SK-N-SH treated with all-trans-retinoic acid at 6 μM for 48 hours (cell line): ENCODE results near the gene ZBED4.

Source experiments
- ATAC-seq: fragments of 200-7000 bp; cut with Tn5 transposase; 3 replicates; pipeline ENCODE4 v1.9.1; 2020; ENCODE audit warnings: mild to moderate bottlenecking, moderate library complexity
- ARNTL ChIP-seq: fragments of 450-650 bp; formaldehyde crosslinking; IDR thresholded peaks from 2 replicates; pipeline ENCODE4 v1.5.0; 2020; ENCODE audit warnings: low read depth, mild to moderate bottlenecking, moderate library complexity, borderline replicate concordance
- CREB5 ChIP-seq: fragments of 250-450 bp; sonication (Bioruptor Pico); IDR thresholded peaks from 2 replicates; pipeline ENCODE4 v1.5.1; 2020; ENCODE audit warnings: low read depth, mild to moderate bottlenecking, moderate library complexity
- CSDC2 ChIP-seq: fragments of 250-450 bp; sonication (Bioruptor Pico); IDR thresholded peaks from 2 replicates; pipeline ENCODE4 v1.5.0; 2020; ENCODE audit warnings: mild to moderate bottlenecking, moderate library complexity
- CSRNP3 ChIP-seq: fragments of 250-450 bp; sonication (Bioruptor Pico); IDR thresholded peaks from 2 replicates; pipeline ENCODE4 v1.5.1; 2021; ENCODE audit warnings: mild to moderate bottlenecking, moderate library complexity
- ESRRG ChIP-seq: fragments of 250-450 bp; sonication (Bioruptor Pico); IDR thresholded peaks from 2 replicates; pipeline ENCODE4 v1.6.1; 2021; ENCODE audit warnings: mild to moderate bottlenecking
- ISL1 ChIP-seq: fragments of 250-450 bp; sonication (Bioruptor Pico); IDR thresholded peaks from 2 replicates; pipeline ENCODE4 v2.1.2; 2022; ENCODE audit warnings: mild to moderate bottlenecking, moderate library complexity
- OSR1 ChIP-seq: fragments of 250-450 bp; sonication (Bioruptor Pico); IDR thresholded peaks from 2 replicates; pipeline ENCODE4 v1.8.0; 2022; ENCODE audit warnings: moderate library complexity, mild to moderate bottlenecking, inconsistent platforms
- PPARA ChIP-seq: fragments of 250-450 bp; sonication (Bioruptor Pico); IDR thresholded peaks from 2 replicates; pipeline ENCODE4 v1.5.0; 2020; ENCODE audit warnings: mild to moderate bottlenecking, borderline replicate concordance
- RARB ChIP-seq: fragments of 250-450 bp; sonication (Bioruptor Pico); IDR thresholded peaks from 2 replicates; pipeline ENCODE4 v1.8.0; 2021; ENCODE audit warnings: mild to moderate bottlenecking, moderate library complexity
- SNAI2 ChIP-seq: fragments of 250-450 bp; sonication (Bioruptor Pico); IDR thresholded peaks from 2 replicates; pipeline ENCODE4 v1.5.0; 2020; ENCODE audit warnings: mild to moderate bottlenecking, moderate library complexity
- TCF4 ChIP-seq: fragments of 250-450 bp; sonication (Bioruptor Pico); IDR thresholded peaks from 2 replicates; pipeline ENCODE4 v1.8.0; 2021; ENCODE audit warnings: mild to moderate bottlenecking, moderate library complexity, borderline replicate concordance
- TOX ChIP-seq: fragments of 250-450 bp; sonication (Bioruptor Pico); IDR thresholded peaks from 2 replicates; pipeline ENCODE4 v1.8.0; 2021; ENCODE audit warnings: mild to moderate bottlenecking, moderate library complexity, borderline replicate concordance
- ZC3H10 ChIP-seq: fragments of 250-450 bp; sonication (Bioruptor Pico); IDR thresholded peaks from 2 replicates; pipeline ENCODE4 v1.5.1; 2021; ENCODE audit warnings: mild to moderate bottlenecking, moderate library complexity
- ZFP3 ChIP-seq: fragments of 250-450 bp; sonication (Bioruptor Pico); IDR thresholded peaks from 2 replicates; pipeline ENCODE4 v1.5.0; 2020; ENCODE audit warnings: mild to moderate bottlenecking, moderate library complexity
- ZFP30 ChIP-seq: fragments of 450-650 bp; formaldehyde crosslinking; IDR thresholded peaks from 2 replicates; pipeline ENCODE4 v1.5.0; 2022; ENCODE audit warnings: mild to moderate bottlenecking, moderate library complexity
- ZNF565 ChIP-seq: fragments of 450-650 bp; formaldehyde crosslinking; conservative IDR thresholded peaks from 2 replicates; pipeline ENCODE4 v1.5.0; 2020; ENCODE audit warnings: low read depth, mild to moderate bottlenecking, moderate library complexity
- ZNF8 ChIP-seq: fragments of 450-650 bp; formaldehyde crosslinking; IDR thresholded peaks from 2 replicates; pipeline ENCODE4 v1.5.0; 2020; ENCODE audit warnings: mild to moderate bottlenecking, moderate library complexity
- TF ChIP-seq, protein P1 (sequence below): fragments of 250-450 bp; sonication (Bioruptor Pico); IDR thresholded peaks from 2 replicates; pipeline ENCODE4 v1.8.0; 2020; ENCODE audit warnings: mild to moderate bottlenecking, moderate library complexity, borderline replicate concordance

The ZBED4 gene

GRCh38 chr22:49896201-49896600, 42.6 kb downstream of the ZBED4 start:
- no peak for TF ChIP-seq CREB5 (CRISPR knock-in tag)
- ATAC-seq: no peak

DNA sequence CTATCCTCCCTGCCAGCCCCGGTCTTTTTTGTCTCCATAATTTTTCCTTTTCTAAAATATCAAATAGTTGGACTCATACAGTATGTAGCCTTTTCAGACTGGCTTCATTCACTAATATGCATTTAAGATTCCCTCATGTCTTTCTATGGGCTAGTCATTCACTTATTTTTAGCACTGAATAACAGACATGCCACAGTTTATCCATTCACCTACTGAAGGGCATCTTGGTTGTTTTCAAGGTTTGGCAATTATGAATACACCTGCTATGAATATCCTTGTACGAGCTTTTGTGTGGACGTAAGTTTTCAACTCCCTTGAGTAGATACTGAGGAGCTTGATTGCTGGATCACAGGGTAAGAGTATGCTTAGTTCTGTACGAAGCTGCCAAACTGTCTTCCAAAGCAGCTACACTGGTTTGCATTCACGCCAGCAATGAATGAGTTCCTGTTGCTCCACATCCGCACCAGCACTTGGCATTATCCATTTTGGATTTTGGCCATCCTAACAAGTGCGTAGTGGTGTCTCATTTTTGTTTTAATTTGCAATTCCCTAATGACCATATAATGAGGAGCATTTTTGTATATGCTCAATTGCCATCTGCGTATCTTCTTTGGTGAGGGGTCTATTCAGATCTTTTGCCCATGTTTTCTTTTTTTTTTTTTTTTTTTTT, 43.5 kb downstream of the ZBED4 start:
- TF ChIP-seq TOX (CRISPR knock-in tag) (no peak), CSRNP3 (CRISPR knock-in tag) (no peak), ARNTL (no peak), ESRRG (CRISPR knock-in tag) (no peak), OSR1 (CRISPR knock-in tag) (no peak), ISL1 (CRISPR knock-in tag) (no peak)
- TF ChIP-seq, protein P1, sequence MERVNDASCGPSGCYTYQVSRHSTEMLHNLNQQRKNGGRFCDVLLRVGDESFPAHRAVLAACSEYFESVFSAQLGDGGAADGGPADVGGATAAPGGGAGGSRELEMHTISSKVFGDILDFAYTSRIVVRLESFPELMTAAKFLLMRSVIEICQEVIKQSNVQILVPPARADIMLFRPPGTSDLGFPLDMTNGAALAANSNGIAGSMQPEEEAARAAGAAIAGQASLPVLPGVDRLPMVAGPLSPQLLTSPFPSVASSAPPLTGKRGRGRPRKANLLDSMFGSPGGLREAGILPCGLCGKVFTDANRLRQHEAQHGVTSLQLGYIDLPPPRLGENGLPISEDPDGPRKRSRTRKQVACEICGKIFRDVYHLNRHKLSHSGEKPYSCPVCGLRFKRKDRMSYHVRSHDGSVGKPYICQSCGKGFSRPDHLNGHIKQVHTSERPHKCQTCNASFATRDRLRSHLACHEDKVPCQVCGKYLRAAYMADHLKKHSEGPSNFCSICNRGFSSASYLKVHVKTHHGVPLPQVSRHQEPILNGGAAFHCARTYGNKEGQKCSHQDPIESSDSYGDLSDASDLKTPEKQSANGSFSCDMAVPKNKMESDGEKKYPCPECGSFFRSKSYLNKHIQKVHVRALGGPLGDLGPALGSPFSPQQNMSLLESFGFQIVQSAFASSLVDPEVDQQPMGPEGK (CRISPR knock-in tag): no peak
- ATAC-seq: no peak

- TF ChIP-seq SNAI2 (no peak), CSDC2 (CRISPR knock-in tag) (no peak), PPARA (CRISPR knock-in tag) (no peak), ZNF565 (CRISPR knock-in tag) (no peak), ZC3H10 (no peak), TCF4 (CRISPR knock-in tag) (no peak), ZNF8 (CRISPR knock-in tag) (no peak)
- TF ChIP-seq, protein P1 (CRISPR knock-in tag): no peak
- TF ChIP-seq, all 23 proteins: peak for 0
- ATAC-seq: no peak
These were observed 45.9 kb downstream of the ZBED4 start for GRCh38 chr22:49899530-49899929.

DNA sequence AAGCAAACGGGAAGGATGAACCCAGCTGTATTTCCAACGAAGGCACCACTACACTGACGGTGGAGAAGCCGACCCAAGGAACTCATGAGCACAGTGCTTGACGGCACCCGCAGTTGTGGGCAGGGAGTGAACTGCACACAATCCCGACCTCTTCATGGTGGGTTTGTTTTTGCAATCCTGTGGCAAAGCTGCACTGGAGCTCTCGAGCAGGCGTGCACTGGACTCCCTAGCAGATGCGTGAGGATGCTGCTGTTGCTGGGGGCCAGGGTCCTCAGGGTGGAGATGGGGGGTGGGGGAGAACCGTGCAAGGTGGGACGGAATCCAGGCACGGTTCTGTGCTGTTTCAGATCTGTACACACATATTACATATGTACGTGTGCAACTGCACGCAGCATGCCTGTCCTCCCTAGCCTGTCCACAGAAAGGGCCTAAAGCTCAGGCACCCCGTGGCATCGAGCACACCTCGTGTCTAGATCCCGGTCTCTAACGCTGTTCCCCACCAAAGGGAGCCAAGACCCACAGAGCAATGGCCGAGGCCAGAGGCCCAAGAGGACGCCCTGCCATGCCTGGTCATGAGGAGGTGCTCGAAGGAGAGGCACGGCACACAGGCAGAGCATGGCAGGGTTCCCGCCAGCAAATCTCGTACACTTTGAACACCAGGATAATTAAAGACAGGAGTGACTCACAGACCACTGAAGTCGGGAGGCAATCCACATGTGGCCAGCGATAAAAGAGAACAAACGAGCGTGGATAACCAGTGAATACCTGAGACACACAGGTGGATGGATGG, 47.0 kb downstream of the ZBED4 start:
- ATAC-seq: peak; percentile 14
- no peak for TF ChIP-seq ZFP3 (CRISPR knock-in tag)
- TF ChIP-seq ESRRG (CRISPR knock-in tag): no peak
- TF ChIP-seq, protein P1 (CRISPR knock-in tag): no peak
- no peak for TF ChIP-seq PPARA (CRISPR knock-in tag)
- TF ChIP-seq RARB (CRISPR knock-in tag): no peak
- no peak for TF ChIP-seq OSR1 (CRISPR knock-in tag)
- no peak for TF ChIP-seq CREB5 (CRISPR knock-in tag)
- no peak for TF ChIP-seq ZNF8 (CRISPR knock-in tag)
- no peak for TF ChIP-seq TCF4 (CRISPR knock-in tag)
- no peak for TF ChIP-seq TOX (CRISPR knock-in tag)
- no peak for TF ChIP-seq ZFP30 (CRISPR knock-in tag)
- no peak for TF ChIP-seq ARNTL
- no peak for TF ChIP-seq ISL1 (CRISPR knock-in tag)
